H54 (cell line): ENCODE measurements around the gene TMTC1.

Source experiments
- DNase-seq: peaks from one replicate; pipeline ENCODE4 v3.0.0; 2011; ENCODE audit warnings: low spot score, mixed read lengths; ENCODE audit not compliant: insufficient read length
- FAIRE-seq: peaks from 3 replicates; lab custom pipeline; 2011; peaks lifted over from hg19 to GRCh38; lab: Jason Lieb, UNC
- POLR2A ChIP-seq: IDR thresholded peaks from 2 replicates; pipeline ENCODE4 v1.6.1; 2011; ENCODE audit warnings: low read depth, mild to moderate bottlenecking, low read length

The TMTC1 gene

GRCh38 chr12:29528161-29528560 lies 255.6 kb downstream of the TMTC1 start:
- DNase-seq (no peak), FAIRE-seq (no peak)
- TF ChIP-seq POLR2A: no peak

- TF ChIP-seq POLR2A: no peak
Measured at GRCh38 chr12:29521951-29522350, 261.8 kb downstream of the TMTC1 start.

GRCh38 chr12:29519585-29520182 lies 264.1 kb downstream of the TMTC1 start:
- TF ChIP-seq POLR2A: no peak
- DNase-seq (no peak), FAIRE-seq (peak; percentile 30)

More at GRCh38 chr12:29521951-29522350, 261.8 kb downstream of the TMTC1 start:
- DNase-seq (no peak), FAIRE-seq (no peak)

- FAIRE-seq: no peak
- no peak for DNase-seq
- no peak for TF ChIP-seq POLR2A
Measured at GRCh38 chr12:29518407-29518806, 265.3 kb downstream of the TMTC1 start.

GRCh38 chr12:29517264-29517663 lies 266.5 kb downstream of the TMTC1 start:
- FAIRE-seq: no peak
- DNase-seq: no peak
- TF ChIP-seq POLR2A: no peak

GRCh38 chr12:29516431-29516875 lies 267.3 kb downstream of the TMTC1 start:
- DNase-seq: no peak
- FAIRE-seq: peak; percentile 15

GRCh38 chr12:29510591-29511185 lies 273.1 kb downstream of the TMTC1 start:
- TF ChIP-seq POLR2A: no peak

More at GRCh38 chr12:29516431-29516875, 267.3 kb downstream of the TMTC1 start:
- no peak for TF ChIP-seq POLR2A

GRCh38 chr12:29509503-29509902 lies 274.2 kb downstream of the TMTC1 start:
- FAIRE-seq (no peak), DNase-seq (no peak)
- TF ChIP-seq POLR2A: no peak

More at GRCh38 chr12:29510591-29511185, 273.1 kb downstream of the TMTC1 start:
- DNase-seq (no peak), FAIRE-seq (no peak)

- no peak for FAIRE-seq
- no peak for TF ChIP-seq POLR2A
Measured at GRCh38 chr12:29508949-29509348, 274.8 kb downstream of the TMTC1 start.

GRCh38 chr12:29505122-29505521 lies 278.6 kb downstream of the TMTC1 start:
- TF ChIP-seq POLR2A: no peak
- DNase-seq (no peak), FAIRE-seq (no peak)

More at GRCh38 chr12:29508949-29509348, 274.8 kb downstream of the TMTC1 start:
- DNase-seq: no peak

- FAIRE-seq (no peak), DNase-seq (no peak)
- no peak for TF ChIP-seq POLR2A
Measured at GRCh38 chr12:29503283-29503682, 280.5 kb downstream of the TMTC1 start.

- FAIRE-seq (no peak), DNase-seq (no peak)
- TF ChIP-seq POLR2A: no peak
Measured at GRCh38 chr12:29499235-29499634, 284.5 kb downstream of the TMTC1 start.

- no peak for FAIRE-seq
- no peak for DNase-seq
- TF ChIP-seq POLR2A: no peak
Measured at GRCh38 chr12:29497588-29497987, 286.2 kb downstream of the TMTC1 start, which contains the start of gene OVCH1. Gene OVCH1, minus strand, starts transcription at chr12:29497686. Its CDS starts 0 bp downstream, at chr12:29497686.

GRCh38 chr12:29492891-29493290 lies 290.9 kb downstream of the TMTC1 start:
- DNase-seq (no peak), FAIRE-seq (no peak)
- TF ChIP-seq POLR2A: no peak

GRCh38 chr12:29486972-29487371 lies 296.8 kb downstream of the TMTC1 start:
- DNase-seq (no peak), FAIRE-seq (no peak)
- TF ChIP-seq POLR2A: no peak
